Renal pelvis (tissue), 12 donors: ENCODE measurements around the gene CCL7. TPM values are rescaled to one million over a fixed set of nuclear protein-coding genes. Genes with fewer than 3 reads are reported as not detected.
"Not testable (repeated sequence)": the region's sequence is repeated elsewhere in the genome, so short reads cannot be mapped to it uniquely, and the experiment has no call there.

ENCODE experiments used
- DNase-seq: peaks from one replicate; pipeline ENCODE4 v3.0.0-alpha.2; 2013
- long read RNA-seq, 16 experiments: transcript quantifications; one replicate each; lab custom pipeline, GENCODE V29; 2026
- polyA plus RNA-seq, 3 donors: library from polyadenylated mRNA; unstranded; fragments of 120-200 nt; gene quantifications; one replicate each; pipeline ENCODE4 v1.2.1, GENCODE V29; 2013; ENCODE audit not compliant: insufficient read length in 3 of 3

Gene CCL7
- not detected for polyA plus RNA-seq
- long read RNA-seq, donor 1: 0 reads
- long read RNA-seq, donor 2: 0 reads
- long read RNA-seq, donor 3: 0 reads
- long read RNA-seq, donor 4: 0 reads
- long read RNA-seq, donor 5: 0 reads
- long read RNA-seq, donor 6: 0 reads
- long read RNA-seq, donor 7: 0 reads
- long read RNA-seq, donor 8: 0 reads
- long read RNA-seq, donor 9: 0 reads
- long read RNA-seq, donor 10: 0 reads
- long read RNA-seq, donor 11: 0 reads
- long read RNA-seq, donor 12: 0 reads
- long read RNA-seq, donor 13: 0 reads
- long read RNA-seq, donor 14: 0 reads
- long read RNA-seq, donor 15: 0 reads
- long read RNA-seq, donor 16: 0 reads

DNA sequence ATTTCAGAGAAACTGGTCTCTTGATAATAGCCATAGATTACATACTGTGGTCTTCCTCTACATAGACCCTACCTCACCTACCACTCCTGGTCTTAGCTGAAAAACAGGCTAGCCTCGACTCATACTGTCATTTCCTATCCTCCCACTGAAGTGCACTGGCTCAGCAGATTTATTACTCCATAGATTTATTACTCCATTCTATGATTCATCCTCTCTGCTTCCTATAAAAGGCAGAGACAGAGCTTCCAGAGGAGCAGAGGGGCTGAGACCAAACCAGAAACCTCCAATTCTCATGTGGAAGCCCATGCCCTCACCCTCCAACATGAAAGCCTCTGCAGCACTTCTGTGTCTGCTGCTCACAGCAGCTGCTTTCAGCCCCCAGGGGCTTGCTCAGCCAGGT, at the start of gene CCL7:
CCL7 (plus strand) TSS at position 253 of the 400 bp plus-strand sequence; CDS start at position 323, 70 bp downstream.
- no peak for DNase-seq

- no peak for DNase-seq
Observed at GRCh38 chr17:34220752-34221395, 49.1 kb upstream of the CCL7 start.

GRCh38 chr17:34221411-34221810, 48.6 kb upstream of the CCL7 start:
- DNase-seq: no peak

GRCh38 chr17:34222722-34223497, 47.1 kb upstream of the CCL7 start:
- DNase-seq: no peak

DNA sequence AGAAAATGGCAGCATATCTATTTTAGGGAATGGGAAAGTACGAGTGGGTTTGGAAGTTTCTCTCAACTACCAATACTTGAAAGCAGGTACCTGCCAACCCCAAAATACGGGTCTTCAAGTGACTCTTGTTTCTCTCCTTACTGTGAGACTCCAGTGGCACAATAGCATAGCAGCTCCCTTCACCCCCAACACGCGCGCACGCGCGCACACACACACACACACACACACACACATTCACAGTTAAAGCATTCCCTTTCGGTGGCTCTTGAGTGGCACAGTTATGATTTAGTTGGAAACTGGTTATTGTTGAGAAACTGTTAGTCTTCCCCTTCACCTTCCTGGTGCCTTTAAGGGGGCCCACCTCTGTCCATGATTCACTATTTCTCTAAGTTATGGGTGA, 45.0 kb upstream of the CCL7 start:
- DNase-seq: no peak

DNA sequence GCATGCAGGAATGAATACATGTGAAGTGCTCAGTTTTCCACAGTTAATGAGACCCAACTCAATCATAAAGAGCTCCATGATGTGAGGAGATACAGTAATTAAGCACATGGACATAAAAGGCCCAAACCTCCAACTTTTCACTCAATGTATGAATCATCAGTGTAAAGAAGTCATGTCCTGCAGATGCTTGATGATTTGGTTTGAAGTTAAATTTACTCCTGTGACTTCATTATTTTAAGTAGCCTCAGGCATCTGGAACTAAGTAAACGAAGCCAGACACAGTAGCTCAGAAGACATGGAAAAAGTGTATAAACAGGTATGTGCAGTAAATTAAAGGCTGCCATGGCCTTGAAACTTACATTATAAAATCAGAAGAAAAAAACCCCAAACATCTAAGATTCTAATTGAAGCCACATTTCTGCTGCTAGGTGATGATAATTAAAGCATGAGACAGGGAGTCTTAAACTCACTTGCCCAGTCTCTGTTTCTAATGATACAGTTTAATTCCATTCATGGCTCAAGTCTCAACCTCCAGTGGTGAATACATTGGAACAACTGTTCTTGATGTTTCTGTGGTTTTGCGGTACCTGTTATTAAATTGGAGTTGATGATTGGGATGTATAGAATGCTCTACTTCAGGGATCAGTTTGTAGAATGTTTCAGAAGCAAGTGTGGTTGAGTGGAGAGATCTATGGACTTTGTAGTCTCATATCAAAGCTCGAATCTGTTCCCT, 43.8 kb upstream of the CCL7 start:
- no peak for DNase-seq

DNA sequence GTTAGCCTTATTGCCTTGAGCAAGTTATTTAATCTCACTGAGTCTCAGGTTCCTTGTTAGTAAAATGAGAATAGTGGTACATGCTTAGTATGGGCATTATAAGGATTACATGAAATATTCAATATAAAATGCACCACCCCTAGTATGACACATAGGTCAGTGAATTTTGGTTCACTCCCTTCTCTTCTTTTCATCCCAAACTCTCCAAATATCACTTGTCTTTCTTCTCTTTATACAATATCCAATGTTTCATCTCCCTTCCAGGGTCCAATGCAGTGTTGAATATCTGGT, 43.3 kb upstream of the CCL7 start:
- no peak for DNase-seq

DNA sequence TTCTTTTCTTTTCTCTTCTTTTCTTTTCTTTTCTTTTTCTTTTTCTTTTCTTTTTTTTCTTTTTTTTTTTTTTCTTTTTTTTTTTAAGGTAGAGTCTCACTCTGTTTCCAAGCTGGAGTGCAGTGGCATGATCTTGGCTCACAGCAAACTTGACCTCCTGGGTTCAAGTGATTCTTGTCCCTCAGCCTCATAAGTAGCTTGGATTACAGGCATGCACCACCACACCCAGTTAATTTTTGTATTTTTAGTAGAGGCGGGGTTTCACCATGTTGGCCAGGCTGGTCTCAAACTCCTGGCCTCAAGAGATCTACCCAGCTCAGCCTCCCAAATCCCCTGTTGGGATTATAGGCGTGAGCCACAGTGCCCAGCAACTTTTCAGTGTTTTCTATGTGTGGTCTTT, 42.7 kb upstream of the CCL7 start:
- not testable (repeated sequence) for DNase-seq

GRCh38 chr17:34227707-34228106, 42.3 kb upstream of the CCL7 start:
- DNase-seq: no peak

DNA sequence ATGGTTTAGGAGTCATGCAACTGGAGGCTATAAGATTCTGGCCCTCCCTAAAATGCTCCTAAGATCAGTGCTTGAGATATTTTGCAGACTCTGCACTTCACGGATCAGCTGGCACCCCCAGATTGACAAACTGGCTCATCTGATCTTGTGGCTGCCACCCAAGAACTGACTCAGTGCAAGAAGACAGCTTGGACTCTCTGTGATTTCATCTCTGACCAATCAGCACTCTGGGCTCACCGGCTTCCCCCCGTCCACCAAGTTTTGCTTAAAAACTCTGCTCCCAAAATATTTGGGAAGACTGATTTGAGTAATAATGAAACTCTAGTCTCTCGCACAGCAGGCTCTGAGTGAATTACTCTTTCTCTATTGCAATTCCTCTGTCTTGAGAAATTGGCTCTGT, 41.2 kb upstream of the CCL7 start:
- no peak for DNase-seq

DNA sequence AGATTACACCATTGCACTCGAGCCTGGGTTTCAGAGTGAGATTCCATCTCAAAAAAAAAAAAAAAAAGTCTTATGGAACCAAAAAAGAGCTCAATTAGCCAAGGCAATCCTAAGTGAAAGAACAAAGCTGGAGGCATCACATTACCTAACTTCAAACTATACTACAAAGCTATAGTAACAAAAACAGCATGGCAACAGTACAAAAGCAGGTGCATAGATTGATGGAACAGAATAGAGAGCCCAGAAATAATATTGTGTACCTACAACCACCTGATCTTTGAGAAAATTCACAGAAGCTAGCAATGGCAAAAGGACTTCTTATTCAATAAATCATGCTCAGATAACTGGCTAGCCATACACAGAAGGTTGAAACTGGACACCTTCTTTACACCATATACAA, 39.7 kb upstream of the CCL7 start:
- DNase-seq: no peak

DNA sequence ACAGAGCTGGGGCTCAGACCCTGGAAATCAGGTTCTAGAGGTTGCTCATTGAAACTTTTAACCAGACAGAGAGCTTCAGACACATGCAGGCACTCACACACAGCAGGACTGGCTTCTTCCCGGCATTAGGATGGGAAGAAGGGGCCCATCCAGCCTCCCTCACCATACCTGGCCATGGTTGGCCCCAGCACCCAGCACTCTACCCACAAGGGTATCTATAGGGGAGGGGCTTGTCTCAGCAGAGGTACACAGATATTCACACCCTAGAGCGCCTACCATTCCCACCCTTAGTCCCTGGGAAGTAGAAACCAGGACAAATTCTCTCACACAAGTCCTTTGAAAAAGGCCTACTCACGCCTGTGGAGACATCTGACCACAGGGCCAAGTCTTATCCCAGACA, 35.4 kb upstream of the CCL7 start:
- no peak for DNase-seq

DNA sequence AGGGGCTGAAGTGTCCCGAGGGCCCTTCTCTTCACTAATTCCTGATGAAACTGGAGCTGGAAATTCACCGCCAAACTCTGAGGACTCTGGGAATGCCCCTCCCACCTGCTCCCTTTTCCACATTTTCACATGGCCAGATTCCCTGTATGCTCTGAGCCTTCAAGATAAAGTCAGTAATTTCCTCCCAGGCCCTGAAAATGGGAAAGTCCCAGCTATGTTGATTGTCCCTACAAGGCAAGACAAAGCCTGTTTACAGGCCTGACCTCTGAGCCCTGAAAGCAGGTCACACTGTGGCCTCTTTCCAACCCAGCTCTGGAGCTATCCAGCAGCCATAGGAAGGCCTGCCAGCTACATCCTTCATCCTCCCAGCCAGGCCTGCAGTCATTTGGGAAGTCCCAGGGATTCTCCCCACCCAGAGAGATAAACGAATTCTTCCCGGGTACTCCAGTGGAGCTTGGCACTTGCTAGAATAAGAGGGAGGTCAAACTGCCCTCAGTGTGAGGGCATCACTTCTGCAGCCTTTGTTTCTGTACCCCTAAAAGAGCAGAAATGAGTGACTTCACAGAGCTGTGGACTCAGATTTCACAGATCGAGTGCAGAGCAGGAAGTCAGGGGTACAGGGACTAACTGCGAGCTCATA, 34.5 kb upstream of the CCL7 start:
- DNase-seq: no peak

GRCh38 chr17:34236281-34236892, 33.6 kb upstream of the CCL7 start:
- no peak for DNase-seq

GRCh38 chr17:34237458-34237857, 32.6 kb upstream of the CCL7 start:
- DNase-seq: no peak

DNA sequence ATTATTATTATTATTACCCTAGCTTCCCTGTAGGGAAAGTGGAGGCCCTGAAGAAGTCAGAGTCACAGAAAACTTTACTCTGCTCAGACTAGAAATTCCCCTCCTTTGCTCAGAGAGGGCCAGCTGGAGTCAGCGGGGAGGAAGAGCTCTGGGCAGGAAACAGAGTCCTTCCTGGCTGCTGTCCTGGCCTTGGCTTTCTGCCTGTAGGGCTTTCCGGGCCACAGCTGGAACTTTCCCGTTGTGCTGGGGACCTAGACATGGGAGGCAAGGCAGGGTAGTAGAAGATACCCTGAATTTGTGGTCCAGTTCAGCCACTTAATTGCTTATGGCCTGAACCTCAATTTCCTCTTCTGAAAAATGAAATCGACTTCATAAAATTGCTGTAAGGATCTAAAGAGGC, 29.0 kb upstream of the CCL7 start:
- DNase-seq: no peak

GRCh38 chr17:34242587-34243363, 27.2 kb upstream of the CCL7 start:
- no peak for DNase-seq

DNA sequence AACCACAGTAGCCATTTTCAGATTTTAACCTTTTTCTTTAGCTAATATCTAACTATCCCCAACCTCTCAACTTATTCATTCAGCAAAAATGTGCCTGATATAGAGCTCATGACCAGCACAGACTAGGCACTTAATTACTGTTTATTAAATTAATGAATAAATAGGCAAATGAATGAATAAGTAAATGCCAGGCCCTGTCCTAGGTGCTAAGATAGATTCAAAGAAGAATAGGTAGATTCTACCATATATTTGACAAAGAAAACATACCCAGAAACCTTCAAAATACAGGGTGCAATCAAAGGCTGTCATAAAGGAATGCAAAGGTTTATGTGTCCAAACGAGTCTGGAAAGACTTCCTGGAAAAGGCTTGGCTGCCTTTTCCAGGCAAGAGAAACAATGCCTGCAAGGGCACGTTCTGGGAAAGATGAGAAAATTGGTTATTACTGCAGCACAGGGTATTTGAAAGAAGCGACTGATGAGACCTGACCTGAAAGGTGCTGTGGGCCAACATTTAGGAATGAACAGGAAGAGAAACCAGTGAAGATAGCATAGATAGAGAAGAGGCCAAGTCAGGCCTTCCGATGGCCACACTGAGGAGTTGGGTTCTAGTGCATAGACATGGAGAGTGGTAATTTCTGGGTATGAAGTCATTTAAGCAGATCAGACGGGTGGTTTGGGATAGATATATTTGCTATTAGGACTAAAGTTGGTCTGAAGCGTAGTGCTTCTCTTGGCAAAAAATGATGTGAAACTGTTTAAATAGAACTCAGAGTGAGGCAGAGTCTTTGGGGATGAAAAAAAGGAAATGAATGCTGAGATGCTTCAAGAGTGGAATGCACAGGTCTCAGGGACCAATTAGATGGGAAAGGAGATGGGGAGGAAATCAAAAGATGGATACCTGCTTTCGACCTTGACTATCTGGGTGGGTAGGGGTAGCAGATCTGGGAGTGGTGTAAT, 26.4 kb upstream of the CCL7 start:
- no peak for DNase-seq

DNA sequence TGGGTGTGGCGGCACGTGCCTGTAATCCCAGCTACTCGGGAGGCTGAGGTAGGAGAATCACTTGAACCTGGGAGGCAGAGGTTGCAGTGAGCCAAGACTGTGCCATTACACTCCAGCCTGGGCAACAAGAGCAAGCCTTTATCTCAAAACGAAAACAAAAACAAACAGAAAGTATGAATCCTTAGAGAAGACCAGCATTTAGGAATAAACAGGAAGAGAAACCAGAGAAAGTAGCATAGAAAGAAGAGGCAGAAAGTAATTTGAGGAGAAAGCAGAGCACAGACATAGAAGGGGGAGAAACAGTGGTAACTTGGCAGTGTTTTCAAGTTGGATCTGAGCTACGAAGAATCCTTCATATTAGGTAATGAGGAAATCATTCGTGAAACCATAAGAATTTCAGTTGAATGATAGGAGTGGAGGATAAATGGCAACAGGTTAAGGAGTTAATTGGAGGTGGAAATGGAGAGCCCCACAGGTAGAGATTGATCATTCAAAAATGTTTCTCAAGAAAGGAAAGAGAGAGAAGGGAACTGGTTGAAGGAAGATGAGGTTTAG, 24.6 kb upstream of the CCL7 start:
- DNase-seq: no peak
